HG03469 (cell line): ENCODE results near the gene GABRR2.
"Not testable (repeated sequence)": the region's sequence is repeated elsewhere in the genome, so short reads cannot be mapped to it uniquely, and the experiment has no call there.

Experiments
- ATAC-seq: cut with Tn5 transposase; IDR thresholded peaks from one replicate; pipeline ENCODE4 v1.9.1; 2021; ENCODE audit warnings: mild to moderate bottlenecking, moderate library complexity, moderate number of reproducible peaks; ENCODE audit not compliant: unreplicated experiment

GABRR2 gene

DNA sequence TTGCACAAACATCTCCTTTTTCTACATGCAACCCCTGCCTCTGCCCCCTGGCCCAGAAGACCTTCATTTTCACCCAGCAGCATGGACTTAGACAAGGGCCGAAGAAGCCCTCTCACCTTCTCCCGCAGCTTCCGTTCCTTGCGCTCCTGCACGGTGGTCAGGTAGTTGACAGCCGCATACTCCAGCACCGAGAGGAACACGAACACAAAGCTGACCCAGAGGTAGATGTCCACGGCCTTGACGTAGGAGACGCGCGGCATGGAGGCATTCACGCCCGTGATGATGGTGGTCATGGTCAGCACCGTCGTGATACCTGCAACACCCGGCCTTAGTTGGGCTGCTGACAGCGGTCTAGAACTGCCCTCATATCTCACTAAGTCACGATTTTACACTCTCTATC is 50.8 kb downstream of the GABRR2 start:
- no peak for ATAC-seq

GRCh38 chr6:89260832-89261231 is 54.3 kb downstream of the GABRR2 start:
- ATAC-seq, result no peak

DNA sequence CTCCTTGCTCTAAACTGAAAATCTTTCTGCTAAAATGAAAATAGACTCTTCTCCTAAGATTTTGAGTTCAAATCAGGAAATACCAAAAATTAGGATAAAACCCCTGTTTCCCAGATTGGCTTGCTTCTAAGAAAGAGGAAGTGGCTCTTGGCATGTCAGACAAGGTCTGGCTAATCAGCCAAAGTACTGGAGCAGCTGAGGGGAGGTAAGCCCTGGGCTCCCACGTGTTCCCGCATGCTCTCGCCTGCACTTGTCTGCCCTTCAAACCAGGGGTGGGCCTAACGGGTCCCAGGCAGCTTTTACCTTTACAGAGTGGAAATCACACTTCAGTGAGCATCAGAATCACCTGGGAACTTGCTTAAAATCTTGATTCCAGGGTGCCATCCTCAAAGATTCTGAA is 54.8 kb downstream of the GABRR2 start:
- ATAC-seq, result no peak

- ATAC-seq, result peak; percentile 62
These were observed 56.2 kb downstream of the GABRR2 start for GRCh38 chr6:89258912-89259311.

DNA sequence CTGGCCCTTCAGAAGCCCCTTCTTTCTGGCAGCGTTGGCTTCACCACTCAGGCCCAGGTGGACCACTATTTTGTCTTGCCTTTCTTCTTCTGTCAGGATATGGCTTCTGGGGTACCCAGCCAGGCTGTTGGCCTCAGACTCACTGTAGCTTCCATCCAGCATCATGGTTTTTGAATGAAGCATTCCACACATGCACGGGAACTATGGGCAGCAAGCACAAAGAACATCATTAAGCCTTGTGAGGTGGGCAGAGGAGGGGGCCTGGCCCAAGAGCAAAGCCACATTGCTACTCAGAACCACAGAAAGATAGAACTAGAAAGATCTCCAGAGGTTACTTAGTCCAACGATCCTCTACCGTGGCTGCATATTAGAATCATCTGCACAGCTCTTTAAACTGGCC is 57.3 kb downstream of the GABRR2 start:
- ATAC-seq, result no peak

GRCh38 chr6:89257346-89257745 is 57.8 kb downstream of the GABRR2 start:
- ATAC-seq, result no peak

DNA sequence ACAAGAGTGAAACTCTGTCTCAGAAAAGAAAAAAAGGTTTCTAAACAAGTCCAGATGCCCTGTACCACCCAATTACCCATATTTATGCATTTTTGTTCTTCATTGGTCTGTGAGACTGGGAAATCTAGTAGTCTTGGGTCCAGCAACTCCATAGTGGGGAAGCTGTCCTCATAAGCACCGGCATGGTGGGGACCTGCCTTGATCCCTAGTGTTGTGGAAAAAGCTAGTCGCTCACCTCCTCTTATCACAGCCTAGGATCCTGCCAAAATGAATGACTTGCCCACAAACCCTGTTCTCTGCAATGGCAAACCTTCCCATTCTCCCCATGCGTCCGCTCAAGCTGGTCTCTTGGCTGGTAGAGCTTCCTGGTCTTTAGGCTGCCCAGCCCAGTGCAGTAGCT is 59.7 kb downstream of the GABRR2 start:
- no peak for ATAC-seq

DNA sequence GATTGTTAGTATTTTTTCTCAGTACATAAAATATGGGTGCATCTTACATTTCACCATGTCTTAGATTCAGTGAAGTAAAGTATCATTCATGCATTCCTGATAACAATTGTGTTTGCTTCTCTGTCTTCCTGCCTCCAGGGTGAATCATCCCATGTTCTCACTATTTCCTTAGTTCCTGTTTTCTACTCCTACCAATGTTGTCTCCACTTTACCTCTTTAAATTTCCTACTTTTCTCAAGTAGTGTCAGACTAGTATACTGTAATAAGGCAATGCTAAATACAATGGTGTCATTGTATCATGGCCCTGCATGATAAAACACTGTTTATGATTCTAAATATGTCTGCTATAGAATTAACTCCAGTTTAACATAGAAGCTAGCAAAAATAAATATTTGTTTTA is 60.5 kb downstream of the GABRR2 start:
- ATAC-seq, result no peak

DNA sequence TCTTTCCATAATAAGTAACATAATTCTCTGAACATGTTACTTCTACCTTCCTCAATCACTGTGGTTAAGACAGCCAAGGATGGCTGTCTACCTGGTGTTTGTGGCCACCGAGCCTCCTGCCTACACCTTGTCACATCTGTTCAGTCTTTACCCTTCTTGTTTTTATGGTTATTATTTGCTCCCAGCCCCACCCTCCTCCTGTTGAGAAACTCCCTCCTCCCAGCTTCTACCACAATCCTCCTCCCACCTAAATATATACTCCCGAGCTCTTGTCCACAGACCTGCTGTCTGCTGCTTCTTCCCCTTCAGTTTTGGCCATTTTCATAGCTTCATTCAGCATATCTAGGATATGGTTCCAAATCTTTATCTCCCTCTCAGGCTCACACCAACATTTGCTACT is 62.2 kb downstream of the GABRR2 start:
- ATAC-seq, result no peak

- no peak for ATAC-seq
These were observed 63.1 kb downstream of the GABRR2 start for GRCh38 chr6:89251976-89252375.

- ATAC-seq, result no peak
These were observed 63.9 kb downstream of the GABRR2 start for GRCh38 chr6:89251170-89251569.

GRCh38 chr6:89250239-89250638 is 64.9 kb downstream of the GABRR2 start:
- ATAC-seq, result no peak

DNA sequence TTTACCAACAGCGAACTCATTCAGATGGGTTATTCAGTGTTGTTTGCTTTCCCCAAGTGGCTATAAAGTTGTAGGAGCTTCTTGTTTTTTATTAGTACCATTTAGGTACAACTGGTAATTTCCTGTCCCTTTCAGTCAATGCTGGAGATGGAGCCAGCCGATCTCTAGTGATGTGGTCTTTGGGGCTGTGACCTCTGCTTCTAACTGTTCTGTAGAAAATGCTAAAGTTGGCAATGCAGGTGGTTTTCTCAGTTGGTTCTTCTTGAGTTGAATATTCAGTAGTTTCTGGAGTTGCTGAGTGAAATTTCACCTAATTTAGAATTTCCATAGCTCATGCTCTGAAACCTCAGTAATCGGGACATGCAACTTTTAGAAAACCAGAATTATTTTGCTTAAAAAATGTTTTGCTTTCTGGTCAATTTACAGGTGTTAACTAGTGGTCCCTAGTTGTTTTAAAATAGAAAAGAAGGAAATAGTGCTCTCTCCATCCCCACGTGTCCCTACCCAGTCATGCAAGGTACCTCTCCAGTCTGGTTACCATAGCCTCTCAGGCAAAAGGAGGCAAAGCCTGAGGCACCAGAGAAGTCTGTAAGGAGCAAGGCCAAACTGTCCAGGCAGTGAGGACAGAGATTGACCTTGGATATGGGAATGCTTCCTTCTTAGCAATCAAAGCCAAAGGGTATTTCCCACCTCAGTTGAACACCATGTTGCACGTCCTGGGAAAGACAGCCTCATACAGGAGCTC is 70.7 kb downstream of the GABRR2 start:
- ATAC-seq, result no peak

DNA sequence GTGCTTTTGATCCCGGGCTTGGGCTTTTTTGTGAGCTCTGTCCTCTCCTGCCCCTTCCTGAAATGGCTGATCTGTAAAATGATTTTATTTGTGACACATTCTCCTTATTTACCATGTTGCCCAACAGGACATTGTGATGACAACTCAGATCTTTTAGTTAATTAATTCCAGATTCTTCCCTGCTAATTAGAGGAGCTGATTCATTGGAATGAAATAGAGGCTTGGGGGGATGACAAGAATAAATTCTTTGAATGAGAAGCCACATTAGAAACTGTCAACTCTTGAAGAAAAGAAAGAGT is 71.8 kb downstream of the GABRR2 start:
- ATAC-seq, result no peak

DNA sequence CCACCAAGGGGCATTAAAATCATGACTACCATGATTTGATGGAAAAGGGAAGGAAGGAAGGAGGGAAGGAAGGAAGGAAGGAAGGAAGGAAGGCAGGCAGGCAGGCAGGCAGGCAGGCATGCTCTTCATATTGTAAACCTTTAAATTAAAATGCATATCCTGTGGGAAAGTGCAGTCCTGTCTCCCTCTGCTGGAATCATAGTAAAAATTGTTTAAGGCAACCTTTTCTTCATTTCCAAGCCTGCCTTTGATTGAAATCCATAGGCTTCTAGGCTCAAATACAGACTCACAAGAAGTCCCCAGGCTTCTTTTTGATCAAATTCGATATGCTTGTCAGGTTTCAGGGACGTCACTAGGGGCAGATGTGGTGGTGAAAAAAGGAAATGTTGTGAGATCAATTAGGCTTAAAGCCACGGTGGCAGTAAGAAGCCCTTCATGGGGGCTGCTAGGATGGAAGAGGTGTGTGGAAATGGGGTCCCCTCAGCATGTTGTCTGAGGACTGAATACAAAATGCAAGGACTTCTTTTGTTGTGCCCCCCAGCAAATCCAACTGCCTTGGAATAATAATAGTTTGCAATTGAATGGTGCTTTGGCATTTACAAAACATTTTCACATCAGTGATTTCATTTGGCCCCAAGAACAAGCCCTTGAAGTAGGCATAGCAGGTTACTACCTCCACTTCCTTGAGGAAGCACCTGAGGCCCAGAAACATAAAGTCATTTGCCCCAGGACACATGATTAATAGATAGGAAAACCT is 72.3 kb downstream of the GABRR2 start:
- no peak for ATAC-seq

GRCh38 chr6:89239338-89239737 is 75.8 kb downstream of the GABRR2 start:
- ATAC-seq, result no peak

GRCh38 chr6:89237158-89237557 is 77.9 kb downstream of the GABRR2 start:
- ATAC-seq, result no peak

DNA sequence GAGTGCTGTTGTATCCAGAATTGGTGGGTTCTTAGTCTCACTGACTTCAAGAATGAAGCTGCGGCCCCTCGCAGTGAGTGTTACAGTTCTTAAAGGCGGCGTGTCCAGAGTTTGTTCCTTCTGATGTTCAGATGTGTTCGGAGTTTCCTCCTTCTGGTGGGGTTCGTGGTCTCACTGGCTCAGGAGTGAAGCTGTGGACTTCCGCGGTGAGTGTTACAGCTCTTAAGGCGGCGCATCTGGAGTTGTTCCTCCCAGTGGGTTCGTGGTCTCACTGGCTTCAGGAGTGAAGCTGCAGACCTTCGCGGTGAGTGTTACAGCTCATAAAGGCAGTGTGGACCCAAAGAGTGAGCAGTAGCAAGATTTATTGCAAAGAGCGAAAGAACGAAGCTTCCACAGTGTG is 81.5 kb downstream of the GABRR2 start:
- not testable (repeated sequence) for ATAC-seq

GRCh38 chr6:89222712-89223039 is 92.4 kb downstream of the GABRR2 start:
- no peak for ATAC-seq

DNA sequence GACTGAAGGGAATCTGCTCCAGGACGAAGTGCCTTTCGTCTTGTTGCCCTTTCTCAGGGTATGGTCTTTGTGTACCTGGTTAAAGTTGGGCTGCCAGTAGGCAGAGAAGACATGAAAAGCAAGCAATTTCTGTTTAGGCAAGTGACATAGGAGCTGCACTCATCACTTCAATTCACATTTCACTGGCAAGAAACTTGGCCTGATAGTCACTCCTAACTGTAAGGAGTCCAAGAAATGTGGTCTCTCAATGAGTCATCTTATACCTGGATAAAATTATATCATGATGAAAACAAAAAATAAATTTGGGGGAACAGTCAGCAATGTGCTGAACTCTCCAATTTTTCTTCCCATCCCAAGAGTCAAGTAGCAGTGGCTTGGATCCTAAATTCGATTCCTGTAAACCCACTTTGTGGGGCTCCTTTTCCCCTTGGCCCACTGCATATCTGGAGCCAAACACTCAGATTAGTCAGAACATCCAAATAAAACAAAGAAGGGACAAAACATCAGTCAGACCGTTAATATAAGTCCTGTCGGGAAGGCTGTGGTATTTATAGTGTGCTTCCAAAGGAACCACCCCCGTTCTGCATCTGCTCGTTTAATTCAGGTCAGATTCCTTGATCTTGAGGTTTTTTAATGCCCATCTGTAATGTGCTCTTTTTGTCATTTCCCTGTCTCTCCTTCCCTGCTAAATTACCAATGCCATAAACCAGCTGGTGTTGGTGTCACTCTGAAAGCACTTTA is 93.0 kb downstream of the GABRR2 start:
- no peak for ATAC-seq

DNA sequence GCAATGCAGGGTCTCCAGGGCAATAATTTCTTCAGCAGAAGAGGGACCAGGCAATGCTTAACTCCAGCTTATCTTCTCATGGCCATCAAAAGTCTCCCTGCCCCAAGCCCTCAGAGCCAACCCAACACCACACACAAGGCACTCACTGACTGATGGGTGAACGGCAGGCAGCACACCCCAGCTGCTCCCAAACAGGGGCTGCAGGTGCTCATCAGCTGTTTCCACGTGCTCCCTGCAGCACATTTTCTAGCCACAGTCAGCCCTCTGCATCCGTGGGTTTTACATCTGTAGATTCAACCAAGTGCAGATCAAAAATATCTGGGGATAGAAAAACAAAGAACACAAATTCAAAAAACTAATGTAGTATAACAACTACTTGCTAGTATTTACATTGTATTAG is 94.0 kb downstream of the GABRR2 start:
- no peak for ATAC-seq

DNA sequence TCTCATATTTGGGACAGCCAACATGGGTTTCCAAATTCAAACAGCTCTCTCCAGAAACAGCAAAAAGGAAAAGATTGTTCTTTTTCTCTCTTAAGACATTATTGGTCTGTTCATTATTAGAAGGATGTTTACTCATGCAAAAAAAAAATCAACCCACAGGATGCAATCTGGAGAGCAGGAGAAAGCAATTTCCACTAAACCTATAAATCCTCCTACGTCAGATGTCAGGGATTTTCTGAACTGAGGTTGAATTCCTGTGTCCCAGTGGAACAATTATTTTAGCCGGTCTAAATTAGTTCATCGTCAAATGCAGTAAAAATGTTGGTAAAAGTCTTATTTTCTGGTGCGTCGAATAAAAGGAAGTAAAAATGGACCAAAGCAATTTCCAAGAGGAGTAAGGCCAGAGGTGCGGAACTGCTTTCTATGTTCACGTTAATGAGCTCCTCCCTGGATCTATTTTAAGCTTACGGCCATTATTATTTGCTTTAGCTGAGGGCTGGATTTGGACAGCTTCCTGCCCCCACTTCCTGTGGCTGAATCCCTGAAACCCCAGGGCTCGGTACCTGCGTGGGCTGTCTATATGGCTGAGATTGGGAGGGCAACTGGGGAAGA is 97.7 kb downstream of the GABRR2 start, which contains the start of gene GABRR1:
GABRR1 (minus strand) TSS at position 60 of the 612 bp plus-strand sequence; CDS start at position 24, 36 bp downstream.
- ATAC-seq, result no peak
